Colonic mucosa (tissue), 4 donors: ENCODE data around the gene SYT2. TPM values are rescaled to one million over a fixed set of nuclear protein-coding genes. Genes with fewer than 3 reads are reported as not detected.

ENCODE experiments used
- DNase-seq: peaks from one replicate; pipeline ENCODE4 v3.0.0-alpha.2; 2020
- H3K27ac ChIP-seq: fragments of 200-600 bp; one replicate; pipeline ENCODE4 v1.8.0; 2021
- H3K27me3 ChIP-seq: fragments of 200-600 bp; one replicate; pipeline ENCODE4 v1.8.0; 2021
- H3K36me3 ChIP-seq: fragments of 200-600 bp; one replicate; pipeline ENCODE4 v1.8.0; 2021
- H3K4me1 ChIP-seq: fragments of 200-600 bp; one replicate; pipeline ENCODE4 v1.8.0; 2021; ENCODE audit warnings: mild to moderate bottlenecking
- H3K4me3 ChIP-seq: fragments of 200-600 bp; one replicate; pipeline ENCODE4 v1.8.0; 2021
- H3K9ac ChIP-seq, 2 donors: one replicate each; pipeline ENCODE4 v1.7.0; 2013; ENCODE audit warnings: control low read depth in 2 of 2, low read depth in 2 of 2, low read length in 2 of 2
- H3K9me3 ChIP-seq: fragments of 200-600 bp; one replicate; pipeline ENCODE4 v1.8.0; 2021
- CTCF ChIP-seq: fragments of 200-600 bp; IDR thresholded peaks from one replicate; pipeline ENCODE4 v1.8.0; 2022; ENCODE audit warnings: antibody characterized with exemption, mild to moderate bottlenecking
- intact Hi-C: fragments of 100-400 bp; cut with DNase I; formaldehyde crosslinking; loops from one replicate; pipeline ENCODE4 v1.14.1; 2022
- total RNA-seq, 2 donors: library from RNA; stranded (reverse); fragmentation: NEBNext Ultra II Directional in 1 of 2; extraction: Animal tissue kit (Norgen Biotek cat#: 25700) in 1 of 2; gene quantifications; one replicate each; pipeline ENCODE4 v1.2.1, GENCODE V29; 2021
- donor health status: healthy.
- donor health status: DM: no; HTN: no; CAD: no.
- donor health status: DM: no; HTN: no; CAD: no.

The SYT2 gene
- total RNA-seq, 2 donors from 2014 or later, result 0.15 to 0.19 TPM

DNA sequence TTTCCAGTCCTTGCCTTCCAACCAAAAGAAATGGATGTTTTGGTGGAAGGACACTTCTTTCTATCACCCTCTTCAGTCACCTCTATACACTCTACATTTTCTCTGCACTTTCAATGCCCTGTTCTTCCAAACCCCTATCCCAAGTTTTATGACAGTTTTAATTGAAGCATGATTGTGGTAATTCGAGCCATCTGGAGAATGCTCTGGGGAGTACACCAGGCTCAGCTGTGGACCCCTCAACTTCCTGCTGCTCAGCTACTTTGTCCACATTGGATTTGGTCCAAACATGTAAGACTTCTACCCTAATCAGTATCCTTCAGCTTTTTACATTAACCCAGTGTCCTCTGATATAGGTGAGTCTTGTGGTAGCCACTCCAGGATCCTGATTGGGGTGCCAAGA is 129.6 kb downstream of the SYT2 start:
- no peak overlapping the region for H3K27ac ChIP-seq
- intact Hi-C loops, result no loop called here
- no peak for TF ChIP-seq CTCF
- H3K27me3 ChIP-seq, result no peaks in the 10 kb centered on the region
- peaks cover 6% of the 10 kb centered on the region for H3K36me3 ChIP-seq
- H3K4me1 ChIP-seq, result no peaks in the 10 kb centered on the region
- no peak for DNase-seq
- no peak overlapping the region for H3K9ac ChIP-seq
- no peaks in the 10 kb centered on the region for H3K9me3 ChIP-seq
- H3K4me3 ChIP-seq, result no peak overlapping the region

DNA sequence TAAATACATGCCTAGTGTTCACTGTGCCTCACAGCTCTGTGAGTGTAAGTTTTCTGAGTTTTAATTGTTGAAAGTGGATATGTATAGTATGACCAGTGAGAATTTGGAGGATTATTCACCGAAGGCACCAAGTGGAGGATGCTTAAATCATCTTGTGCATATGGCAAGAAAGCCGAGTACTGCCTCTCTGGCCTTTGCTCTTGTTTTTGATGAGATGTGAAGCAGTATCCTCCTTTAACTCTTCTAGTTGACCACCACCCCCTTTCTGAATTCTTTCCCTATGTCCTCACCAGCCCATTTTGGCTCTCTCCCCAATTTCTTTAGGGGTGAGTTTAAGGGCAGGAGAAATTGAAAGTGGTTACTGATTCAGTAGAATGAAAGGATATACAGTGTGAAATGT is 130.4 kb downstream of the SYT2 start:
- no peaks in the 10 kb centered on the region for H3K4me1 ChIP-seq
- H3K27ac ChIP-seq, result peak overlapping the region; percentile 41

DNA sequence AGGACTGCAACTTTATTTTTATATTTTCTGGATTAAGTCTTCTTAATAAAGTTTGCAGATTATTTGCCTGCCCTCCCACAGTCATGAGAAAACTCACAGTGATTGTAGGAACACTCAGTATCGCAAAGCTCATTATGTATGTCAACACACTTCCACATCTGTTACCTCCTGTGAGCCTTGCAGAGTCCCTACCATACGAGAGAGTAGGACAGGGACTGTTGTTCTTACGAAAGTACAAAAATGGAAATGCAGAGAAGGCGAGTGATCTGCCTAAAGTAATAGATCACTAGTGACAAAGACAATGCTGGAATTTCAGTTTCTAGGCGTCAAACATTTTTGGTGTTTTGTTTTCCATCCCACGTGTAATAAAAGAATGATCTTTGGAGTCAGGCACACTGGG is 131.7 kb downstream of the SYT2 start:
- no peaks in the 10 kb centered on the region for H3K4me1 ChIP-seq
- no peak for TF ChIP-seq CTCF
- H3K9me3 ChIP-seq, result no peaks in the 10 kb centered on the region
- no peak overlapping the region for H3K9ac ChIP-seq
- peak overlapping the region; percentile 41 for H3K27ac ChIP-seq
- intact Hi-C loops, result no loop called here
- peaks cover 6% of the 10 kb centered on the region for H3K36me3 ChIP-seq
- H3K27me3 ChIP-seq, result no peaks in the 10 kb centered on the region
- no peak overlapping the region for H3K4me3 ChIP-seq
- DNase-seq, result no peak

More for the DNA sequence above, 130.4 kb downstream of the SYT2 start:
- Histone ChIP-seq H3K9ac (no peak overlapping the region), H3K4me3 (no peak overlapping the region), H3K27me3 (no peaks in the 10 kb centered on the region), H3K36me3 (peaks cover 6% of the 10 kb centered on the region), H3K9me3 (no peaks in the 10 kb centered on the region)
- no peak for DNase-seq
- TF ChIP-seq CTCF, result no peak
- intact Hi-C loops, result no loop called here

DNA sequence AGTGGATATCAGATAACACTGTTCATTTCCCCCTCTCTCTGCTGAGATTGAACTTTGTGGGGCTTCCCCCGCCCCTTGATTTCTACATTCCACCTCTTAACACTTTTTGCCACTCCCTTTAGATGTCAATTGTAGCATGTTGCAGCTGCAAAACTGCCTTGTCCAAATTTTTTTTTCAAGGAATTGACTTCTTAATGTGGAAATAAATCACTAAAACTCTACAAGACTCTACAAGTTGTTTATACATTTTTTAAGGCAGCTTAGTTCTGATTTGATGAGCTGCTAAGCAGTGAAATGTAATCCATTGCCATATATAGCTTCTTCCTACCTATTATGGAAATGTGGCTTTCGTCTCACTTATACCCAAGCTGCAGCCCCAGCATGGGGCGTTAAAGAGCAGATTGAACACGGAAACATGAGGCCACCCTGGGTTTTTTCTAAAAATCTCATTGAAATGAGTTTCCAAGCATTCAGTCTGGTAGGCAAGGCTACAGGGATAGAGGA is 132.2 kb downstream of the SYT2 start:
- H3K27ac ChIP-seq, result peak overlapping the region; percentile 41
- no peaks in the 10 kb centered on the region for H3K27me3 ChIP-seq
- H3K36me3 ChIP-seq, result peaks cover 6% of the 10 kb centered on the region
- no peaks in the 10 kb centered on the region for H3K4me1 ChIP-seq
- no peak overlapping the region for H3K4me3 ChIP-seq
- intact Hi-C loops, result no loop called here
- H3K9me3 ChIP-seq, result no peaks in the 10 kb centered on the region
- H3K9ac ChIP-seq, result no peak overlapping the region
- no peak for TF ChIP-seq CTCF
- DNase-seq, result no peak

GRCh38 chr1:202577381-202577780 is 132.9 kb downstream of the SYT2 start:
- no peak for DNase-seq
- H3K4me3 ChIP-seq, result no peak overlapping the region
- H3K27ac ChIP-seq, result peak overlapping the region; percentile 30
- peaks cover 6% of the 10 kb centered on the region for H3K36me3 ChIP-seq
- H3K4me1 ChIP-seq, result no peaks in the 10 kb centered on the region
- intact Hi-C loops, result no loop called here
- no peak for TF ChIP-seq CTCF
- H3K9me3 ChIP-seq, result no peaks in the 10 kb centered on the region
- H3K9ac ChIP-seq, result no peak overlapping the region
- no peaks in the 10 kb centered on the region for H3K27me3 ChIP-seq
